HG03439 (cell line): ENCODE data around the gene RFESD.

Experiments
- ATAC-seq: cut with Tn5 transposase; IDR thresholded peaks from one replicate; pipeline ENCODE4 v1.9.1; 2021; ENCODE audit warnings: mild to moderate bottlenecking, moderate library complexity; ENCODE audit not compliant: unreplicated experiment

Gene RFESD

DNA sequence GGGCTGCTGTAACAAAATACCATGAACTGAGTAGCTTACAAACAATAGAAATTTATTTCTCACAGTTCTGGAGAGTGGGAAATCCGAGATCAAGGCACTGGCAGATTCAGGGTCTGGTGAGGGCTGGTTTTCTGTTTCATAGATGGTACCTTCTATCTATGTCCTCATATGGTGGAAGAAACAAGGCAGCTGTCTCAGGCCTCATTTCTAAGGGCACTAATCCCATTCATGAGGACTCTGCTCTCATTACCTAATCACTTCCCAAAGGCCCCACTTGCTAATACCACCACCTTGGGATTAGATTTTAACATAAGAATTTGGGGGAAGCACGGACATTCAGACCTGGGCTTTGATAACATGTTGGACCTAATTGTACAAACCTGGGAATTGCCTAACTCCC is 13.5 kb downstream of the RFESD start:
- ATAC-seq, result no peak

DNA sequence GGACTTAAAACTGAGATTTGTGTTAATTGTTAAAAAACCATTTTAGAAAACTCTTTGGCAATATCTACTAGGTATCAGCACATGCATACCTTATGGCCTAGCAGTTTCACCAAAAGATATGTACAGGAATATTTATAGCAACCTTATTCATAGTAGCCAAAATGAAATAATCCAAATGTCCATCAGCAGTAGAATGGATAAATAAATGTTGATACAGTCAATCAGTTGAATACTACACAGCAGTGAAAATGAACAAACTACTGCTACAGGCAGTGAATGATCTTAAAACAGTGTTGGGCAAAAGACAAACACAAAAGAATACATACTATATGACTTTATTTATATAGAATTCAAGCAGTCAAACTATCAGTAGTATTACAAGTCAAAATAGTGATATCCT is 16.4 kb downstream of the RFESD start:
- ATAC-seq, result no peak

DNA sequence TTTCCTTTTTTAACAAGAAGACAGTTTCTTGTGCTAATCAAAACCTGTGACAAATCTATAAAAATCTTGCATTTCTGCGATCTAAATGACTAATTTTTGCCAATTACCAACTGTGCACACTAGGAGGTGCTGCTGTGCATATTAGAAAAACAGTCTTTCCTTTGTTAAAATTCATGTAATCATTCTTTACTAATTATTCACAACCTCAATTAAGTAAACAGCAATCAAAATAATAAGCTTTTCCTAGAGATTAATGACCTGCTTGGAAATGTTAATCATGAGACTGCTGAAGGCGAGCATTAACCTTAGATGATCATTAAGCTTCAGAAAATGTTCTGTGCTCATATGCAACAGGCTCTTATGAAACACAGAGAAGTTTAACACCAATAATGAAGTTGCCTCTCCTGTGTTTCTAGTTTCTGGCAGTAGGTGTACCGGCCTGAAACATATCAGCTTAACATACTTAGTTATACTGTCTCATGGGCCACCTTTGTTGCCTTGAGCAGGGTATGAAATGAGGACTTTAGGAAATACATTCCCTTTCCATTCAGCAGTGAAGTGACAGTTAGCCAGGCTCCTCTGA is 17.7 kb downstream of the RFESD start:
- no peak for ATAC-seq

DNA sequence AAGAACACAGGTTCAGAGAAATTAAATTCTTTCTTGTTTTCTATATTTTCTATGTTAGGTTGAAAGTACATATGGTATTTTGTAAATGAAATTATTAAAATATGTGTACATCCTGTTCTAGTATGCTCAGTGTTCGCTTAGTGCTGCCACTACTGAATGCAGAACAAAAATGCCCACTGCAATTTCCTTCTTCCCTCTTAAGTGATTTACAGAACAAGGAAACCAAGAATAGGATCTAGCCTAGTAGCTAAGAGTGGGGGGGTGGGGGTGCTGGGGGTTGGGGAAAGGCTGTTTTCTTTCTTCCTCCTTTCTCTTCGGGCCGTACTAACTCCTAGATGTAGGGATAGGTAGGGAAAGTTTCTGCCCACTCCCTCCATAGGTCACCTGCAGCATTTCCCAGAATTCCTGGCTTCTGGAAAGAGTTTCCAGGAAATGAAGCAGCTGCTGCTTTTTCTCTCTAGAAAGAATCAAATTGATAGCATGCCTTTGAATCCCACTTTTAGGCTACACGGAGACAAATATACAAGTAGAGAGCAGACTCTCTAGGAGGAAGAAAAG is 20.6 kb downstream of the RFESD start:
- no peak for ATAC-seq

DNA sequence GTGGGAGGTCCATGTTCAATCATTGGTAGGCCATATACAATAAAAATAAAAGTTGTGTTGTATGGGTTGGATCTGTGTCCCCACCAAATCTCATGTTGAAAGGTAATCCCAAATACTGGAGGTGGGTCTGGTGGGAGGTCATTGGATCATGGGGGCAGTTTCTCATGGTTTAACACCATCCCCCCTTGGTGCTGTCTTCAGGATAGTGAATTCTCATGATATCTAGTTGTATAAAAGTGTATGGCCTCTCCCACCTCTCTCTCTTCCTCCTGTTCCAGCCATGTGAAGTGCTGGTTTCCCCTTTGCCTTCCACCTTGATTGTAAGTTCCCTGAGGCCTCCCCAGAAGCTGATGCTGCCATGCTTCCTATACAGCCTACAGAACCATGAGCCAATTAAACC is 21.1 kb downstream of the RFESD start:
- ATAC-seq, result no peak

DNA sequence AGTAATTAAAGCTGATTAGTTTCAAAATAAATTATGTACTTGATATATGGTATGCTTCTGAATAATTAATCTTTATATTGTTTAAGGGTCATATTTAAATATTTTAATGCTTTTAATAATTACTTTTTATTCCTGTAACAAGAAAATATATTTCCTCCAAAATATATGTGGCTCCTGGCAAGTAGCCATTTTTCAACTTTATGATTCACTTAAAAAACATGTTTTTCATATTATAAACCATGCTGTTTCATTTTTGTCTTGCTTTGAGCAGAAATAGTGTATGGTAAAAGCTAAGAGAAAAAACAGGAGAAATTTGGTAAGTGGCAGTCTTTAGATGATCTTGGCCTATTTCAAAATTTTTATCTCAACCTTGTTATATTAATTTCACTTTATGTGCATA is 21.6 kb downstream of the RFESD start:
- ATAC-seq, result no peak

DNA sequence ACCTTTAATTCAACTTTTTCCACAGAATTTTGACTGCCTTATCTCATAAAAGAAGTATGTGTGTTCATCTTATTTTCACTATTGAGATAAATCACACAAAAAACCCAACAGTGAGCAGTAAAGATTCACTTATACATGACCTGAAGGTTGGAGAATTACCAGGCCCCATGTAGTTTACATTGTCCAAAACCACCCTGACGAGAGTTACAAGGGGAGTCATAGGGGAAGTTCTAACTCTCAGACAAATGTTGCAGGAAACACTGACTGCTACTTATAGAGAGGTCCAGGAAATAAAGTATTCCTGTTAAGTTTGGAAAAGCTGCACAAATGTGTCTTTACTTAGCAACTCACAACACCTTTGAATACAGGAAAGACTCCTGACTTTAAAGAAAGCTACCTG is 22.2 kb downstream of the RFESD start:
- no peak for ATAC-seq

DNA sequence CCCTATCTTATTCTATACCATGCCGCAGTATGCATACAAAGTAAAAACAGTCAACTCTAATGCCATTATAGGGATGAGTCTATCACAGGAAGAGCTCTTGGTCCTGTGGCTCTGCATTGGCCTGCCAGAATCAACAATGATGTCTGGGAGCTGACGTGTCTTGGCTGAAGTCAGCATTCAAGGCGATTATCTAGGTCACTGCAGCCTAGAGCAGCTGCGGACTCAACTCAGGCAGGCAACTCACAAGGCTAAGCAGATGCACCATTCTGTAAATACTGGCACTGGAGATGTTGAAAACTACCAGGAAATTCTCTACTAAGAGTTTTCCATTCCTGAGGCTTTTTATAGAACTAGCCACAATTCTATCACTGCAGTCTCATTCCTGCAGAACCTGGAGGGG is 23.0 kb downstream of the RFESD start:
- no peak for ATAC-seq

DNA sequence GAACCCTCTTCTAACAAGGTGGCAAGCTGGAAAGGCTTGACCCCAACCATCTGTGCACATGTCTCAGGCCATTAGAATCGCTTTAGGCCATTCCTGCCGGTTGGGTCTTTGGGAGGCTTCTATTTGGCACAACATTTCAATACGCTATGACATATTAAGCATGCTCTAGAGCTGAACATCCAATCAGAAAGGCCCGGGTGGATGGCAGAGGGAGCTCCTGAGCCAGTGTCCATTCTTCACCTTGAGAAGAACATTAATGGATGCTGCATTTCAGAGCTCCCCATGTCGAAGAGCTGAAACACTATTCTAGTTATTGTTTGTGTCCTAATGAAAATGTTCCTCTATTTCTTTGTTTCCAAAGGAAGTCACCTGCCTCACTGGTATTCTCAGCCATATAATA is 23.4 kb downstream of the RFESD start:
- no peak for ATAC-seq

DNA sequence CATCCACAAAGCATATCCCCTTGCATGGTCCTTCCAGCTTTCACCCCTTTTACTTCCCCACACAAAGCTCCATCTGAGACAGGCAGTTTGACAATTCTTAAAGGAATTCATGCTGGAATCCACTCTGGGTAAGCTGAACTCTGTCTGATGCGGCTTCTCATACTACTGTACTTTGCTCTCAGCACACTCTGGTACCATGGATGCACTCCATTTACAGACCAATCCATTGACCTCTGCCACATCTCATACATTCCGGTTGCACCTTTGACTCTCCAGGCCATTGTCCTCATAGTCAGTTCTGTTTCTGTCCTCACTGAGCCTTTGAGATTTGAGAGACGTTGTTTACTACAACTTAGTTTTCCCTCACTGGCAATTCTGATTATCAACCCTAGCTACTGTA is 24.0 kb downstream of the RFESD start:
- no peak for ATAC-seq

DNA sequence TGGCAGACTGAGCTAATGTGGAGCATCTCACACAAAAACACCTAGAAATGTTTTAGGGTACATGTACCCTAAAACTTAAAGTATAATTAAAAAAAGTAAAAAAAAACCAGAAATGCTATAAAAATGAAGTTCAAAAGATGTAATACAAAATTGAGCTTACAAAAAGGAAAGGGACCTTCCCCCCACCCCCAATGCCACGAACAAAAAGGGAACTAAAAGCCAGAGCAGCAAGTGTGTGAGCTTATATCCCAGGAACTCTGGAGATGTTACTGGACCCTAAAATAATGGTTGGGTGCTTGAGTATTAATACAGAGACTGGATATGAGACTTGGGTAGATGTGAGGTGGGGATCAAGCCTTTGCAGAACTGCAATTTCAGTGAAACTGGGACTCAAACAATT is 25.2 kb downstream of the RFESD start:
- ATAC-seq, result no peak

DNA sequence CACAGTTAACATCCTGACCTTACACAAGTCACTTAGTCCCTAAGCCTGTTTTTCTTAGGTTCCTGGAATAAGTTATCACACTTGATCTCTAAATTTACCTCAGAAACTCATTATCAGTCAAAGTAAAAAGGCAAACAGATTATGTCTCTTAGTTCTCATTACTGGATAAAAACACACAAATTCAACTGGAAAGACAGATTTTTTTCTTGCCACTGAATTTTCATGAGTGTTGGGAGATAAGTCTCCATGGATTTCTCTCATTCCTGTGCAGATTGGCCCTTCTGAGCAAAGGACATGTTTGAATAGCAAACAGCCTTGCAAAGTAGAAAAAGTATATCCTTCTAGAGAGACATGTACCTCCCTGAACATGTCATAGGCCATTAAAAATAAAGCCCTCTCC is 26.1 kb downstream of the RFESD start:
- no peak for ATAC-seq

DNA sequence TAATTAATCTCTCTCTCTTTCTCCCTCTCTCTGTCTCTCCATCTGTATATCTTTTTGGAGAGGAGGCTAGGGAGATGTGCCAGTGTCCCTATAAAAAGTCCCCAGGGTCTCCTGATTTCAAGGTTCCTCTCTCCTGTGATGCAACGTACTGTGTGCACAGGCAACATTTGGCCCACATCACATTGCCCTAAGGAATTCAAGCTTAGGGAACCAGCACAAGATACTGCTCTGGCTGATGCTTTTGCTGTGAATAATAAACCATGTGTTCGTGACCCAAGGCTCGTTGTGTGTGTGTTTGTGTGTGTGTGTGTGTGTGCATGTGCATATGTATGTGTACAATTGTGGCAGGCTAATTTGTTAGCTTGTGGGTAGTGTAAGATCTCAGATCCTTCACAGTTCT is 26.5 kb downstream of the RFESD start:
- no peak for ATAC-seq

DNA sequence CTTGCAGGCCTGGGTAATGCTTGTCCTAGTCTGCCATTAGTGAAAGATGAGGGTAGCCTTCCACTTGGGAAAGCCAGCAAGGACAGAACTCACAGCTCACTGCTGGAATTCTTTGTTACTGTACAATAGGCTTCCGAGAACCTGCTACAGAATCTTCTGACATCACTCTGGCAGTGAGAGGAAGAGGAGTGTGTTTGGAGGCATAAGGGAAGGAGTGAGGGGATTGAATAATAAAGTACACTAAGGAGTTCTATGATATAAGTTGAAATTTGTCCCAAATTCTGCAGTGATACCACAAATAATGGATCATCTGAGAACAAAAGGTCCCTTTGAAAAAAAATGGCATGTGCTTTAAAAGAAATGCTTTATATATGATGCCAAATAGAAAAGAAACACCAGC is 36.3 kb downstream of the RFESD start, which contains the start of gene SPATA9:
Gene SPATA9 (minus strand): TSS at position 101 of the 400 bp plus-strand sequence. CDS start 137 bp downstream, outside the sequence.
- no peak for ATAC-seq

DNA sequence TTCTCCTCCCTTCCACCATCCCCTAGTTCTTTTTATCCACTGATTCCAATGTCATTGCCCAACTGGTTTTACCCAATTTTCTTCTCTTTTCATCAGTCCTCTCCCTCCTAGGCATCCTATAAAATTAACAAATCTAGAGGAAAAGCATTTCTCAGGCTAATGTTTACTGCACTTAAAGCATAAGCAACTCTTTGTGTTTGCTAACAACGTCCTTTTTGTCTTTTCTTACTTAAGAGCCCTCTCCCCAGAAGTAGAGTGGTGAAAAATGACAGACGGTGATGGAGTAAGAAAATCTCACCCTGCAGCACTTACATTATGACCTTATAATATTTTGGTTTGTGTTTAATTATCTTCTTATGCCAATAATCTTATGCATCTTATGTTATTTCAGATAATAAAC is 37.8 kb downstream of the RFESD start:
- no peak for ATAC-seq

DNA sequence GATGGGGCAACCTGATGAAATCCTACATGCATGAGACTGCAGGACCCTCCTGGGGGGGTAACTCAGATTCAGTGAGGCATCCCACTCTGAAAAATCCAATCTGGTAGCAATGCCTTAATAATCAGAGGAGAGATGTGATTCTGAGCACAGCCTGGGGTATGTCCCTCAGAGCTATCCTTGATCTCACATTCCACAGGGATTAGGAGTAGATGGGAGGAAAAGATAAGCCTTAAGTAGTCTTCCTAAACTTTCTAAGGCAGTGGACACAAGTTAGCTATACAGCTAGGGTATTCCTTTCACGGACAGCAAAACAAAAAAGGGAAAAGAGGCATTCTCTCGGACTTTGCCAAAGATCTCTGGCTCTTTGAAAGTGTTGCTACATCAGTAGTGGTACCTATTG is 40.1 kb downstream of the RFESD start:
- ATAC-seq, result no peak

DNA sequence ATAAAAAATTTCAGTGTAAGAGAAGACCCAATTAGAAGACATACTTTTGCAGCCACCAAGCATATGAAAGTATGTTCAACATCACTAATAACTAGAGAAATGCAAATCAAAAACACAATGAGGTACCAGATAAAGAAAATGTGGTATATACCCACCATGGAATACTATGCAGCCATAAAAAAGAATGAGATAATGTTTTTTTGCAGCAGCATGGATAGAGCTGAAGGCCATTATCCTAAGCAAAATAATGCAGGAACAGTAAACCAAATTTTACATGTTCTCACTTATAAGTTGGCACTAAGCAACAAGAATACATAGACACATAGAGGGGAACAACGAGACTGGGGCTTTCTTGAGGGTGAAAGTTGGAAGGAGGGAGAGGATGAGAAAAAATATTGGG is 43.1 kb downstream of the RFESD start:
- no peak for ATAC-seq

DNA sequence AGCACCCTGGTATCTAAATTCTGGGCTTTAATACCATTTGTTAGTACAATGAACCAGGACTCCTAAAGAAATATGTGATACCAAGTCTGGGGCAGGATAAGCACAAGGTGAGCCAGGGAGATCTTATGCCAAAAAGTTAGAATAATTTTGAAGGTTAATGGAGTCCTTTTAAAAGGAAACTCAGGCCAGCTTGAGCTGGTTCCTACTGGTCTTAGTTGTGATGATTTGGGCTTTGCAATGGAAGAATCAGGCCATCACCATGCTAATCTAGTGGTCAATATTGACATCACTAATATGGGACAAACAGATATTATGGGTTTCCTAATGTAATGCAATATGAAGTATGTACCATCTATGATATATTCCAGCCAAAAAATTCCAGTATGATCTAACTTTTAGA is 43.8 kb downstream of the RFESD start:
- no peak for ATAC-seq

DNA sequence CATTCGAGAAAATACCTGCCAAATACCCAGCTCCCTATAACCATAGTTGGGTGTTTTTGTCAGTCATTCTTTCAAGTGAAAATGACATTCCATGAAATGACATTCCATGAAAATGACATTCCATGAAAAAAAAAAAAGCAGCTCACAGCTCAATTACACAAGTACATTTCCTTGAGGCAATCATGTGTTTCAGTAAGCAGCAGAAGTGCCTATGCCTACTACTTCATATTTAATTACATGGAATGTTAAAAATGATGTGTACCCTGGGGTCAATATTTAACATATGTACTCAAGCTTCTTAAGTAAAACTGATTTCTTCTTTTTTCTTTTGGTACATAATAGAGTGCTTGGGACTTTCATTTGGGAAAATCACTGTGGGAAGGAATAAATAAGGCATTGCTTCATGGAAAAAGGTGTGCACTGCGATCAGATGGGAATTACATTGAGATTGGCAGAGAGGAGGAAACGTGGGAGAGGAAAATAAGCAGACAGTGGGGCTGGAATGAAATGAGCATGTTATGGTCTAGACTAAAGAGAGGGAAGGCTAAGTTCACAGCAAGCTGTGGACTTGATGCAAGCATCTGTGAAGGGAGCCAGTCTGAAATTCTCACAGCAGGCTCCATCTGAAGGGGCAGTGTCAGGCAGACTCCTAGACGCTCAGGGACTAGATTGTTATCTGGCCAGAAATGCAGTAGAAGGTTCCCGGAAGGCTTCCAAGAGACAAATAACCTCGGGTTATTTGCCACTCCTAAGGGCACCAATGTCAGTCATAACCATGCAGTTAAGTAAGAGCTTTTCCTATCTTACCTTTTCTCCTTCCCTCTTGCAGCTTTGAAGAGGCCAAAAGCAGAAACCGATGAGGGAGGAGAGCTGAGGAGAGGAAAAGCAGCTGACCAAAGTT is 51.5 kb downstream of the RFESD start:
- ATAC-seq, result no peak

DNA sequence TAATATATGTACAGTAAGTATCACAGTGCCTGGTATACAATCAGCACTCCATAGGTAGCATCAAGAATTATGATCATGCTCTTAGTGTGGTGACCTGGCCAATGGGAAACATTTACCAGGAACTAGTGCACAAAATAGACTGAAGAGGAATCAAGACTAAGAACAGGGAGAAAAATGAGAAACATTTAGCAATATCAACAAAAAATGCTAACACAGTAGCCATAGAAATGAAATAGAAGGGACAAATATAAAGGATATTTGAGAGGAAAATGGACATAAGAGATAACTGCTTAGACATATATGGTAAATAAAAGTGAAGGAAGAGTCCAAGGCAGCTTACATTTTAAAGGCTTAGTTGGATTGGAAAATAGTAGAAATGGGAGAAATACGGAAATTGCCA is 52.8 kb downstream of the RFESD start:
- ATAC-seq, result no peak

DNA sequence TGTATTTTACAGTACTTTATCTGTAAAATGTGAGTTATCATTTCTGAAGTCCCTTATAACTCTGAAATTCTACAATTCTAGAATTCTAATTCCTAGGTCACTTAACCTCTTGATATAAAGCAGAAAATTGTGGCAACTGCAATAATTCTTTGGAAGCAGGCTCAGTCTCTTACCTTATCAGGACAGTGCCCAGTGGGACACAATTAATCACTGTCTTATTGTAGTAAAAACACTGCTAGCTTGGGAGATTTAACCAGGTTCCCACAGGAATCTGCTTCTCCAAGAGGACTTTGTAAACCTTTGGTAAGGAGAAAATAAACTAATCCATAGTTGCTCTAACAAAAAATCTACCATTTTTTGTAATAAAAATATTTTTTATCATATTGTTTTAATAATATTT is 54.5 kb downstream of the RFESD start:
- no peak for ATAC-seq

DNA sequence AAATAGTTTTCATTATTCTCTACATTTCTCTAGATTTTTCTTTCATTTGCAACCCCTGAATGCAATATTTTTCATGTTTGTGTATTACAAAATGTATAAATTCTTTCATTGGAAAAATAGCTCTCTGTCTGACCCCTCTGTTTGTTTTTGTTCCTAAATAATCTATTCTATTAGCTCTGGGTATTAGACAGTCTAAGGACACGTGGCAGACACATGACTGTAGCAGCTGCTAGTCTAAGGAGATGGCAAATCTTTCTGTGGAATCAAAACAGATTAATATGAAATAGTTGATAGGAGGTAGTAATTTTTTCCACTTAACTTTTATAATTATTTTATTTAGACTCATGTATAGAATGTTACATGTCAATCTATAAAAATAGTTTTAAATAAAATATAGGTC is 57.6 kb downstream of the RFESD start:
- no peak for ATAC-seq
